8988T (cell line): Measurements from ENCODE around the gene SNAI1.
"Not testable (repeated sequence)": the region's sequence is repeated elsewhere in the genome, so short reads cannot be mapped to it uniquely, and the experiment has no call there.

Source experiments
- DNase-seq: peaks from one replicate; pipeline ENCODE4 v3.0.0; 2011

Gene SNAI1

DNA sequence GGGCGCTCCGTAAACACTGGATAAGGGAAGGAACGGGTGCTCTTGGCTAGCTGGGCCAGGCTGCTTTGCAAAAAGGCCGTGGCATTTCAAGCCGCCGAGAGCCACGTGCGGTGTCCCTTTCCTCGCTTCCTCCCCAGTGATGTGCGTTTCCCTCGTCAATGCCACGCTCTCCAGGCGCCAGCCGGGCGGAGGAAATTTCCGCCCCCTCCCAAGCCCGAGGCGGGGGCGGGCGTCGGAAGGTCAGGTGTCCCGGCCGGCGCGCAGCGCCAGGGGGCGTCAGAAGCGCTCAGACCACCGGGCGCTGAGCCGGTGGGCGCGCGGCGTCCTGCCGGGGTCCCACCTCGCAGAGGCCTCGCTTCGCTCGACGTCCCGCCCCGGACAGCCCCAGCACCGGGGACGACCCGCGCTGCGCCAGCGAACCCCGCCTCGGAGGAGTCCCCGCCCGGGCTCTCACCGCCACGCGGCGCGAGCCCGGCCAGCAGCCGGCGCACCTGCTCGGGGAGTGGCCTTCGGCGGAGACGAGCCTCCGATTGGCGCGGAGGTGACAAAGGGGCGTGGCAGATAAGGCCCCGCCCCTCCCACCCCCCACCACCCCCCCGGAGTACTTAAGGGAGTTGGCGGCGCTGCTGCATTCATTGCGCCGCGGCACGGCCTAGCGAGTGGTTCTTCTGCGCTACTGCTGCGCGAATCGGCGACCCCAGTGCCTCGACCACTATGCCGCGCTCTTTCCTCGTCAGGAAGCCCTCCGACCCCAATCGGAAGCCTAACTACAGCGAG lies at the start of gene SNAI1:
Gene SNAI1 (plus strand): TSS at position 635 of the 777 bp plus-strand sequence. CDS start 80 bp downstream, at position 715.
- DNase-seq, result peak; percentile 99

DNA sequence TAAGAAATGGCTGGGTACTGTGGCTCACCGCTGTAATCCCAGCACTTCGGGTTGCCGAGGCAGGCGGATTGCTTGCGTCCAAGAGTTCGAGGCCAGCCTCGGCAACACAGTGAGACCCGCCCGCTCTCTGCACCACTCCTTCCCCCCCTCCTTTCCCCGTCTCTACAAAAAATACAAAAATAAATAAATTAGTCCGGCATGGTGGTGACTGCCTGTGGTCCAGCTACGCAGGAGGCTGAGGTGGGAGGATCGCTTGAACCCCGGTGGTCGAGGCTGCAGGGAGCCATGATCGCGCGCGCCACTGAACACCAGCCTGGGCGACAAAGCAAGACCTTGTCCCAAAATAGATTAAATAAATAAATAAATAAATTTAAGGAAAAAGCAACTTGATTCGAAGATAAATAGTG lies 47.0 kb upstream of the SNAI1 start:
- DNase-seq, result no peak

DNA sequence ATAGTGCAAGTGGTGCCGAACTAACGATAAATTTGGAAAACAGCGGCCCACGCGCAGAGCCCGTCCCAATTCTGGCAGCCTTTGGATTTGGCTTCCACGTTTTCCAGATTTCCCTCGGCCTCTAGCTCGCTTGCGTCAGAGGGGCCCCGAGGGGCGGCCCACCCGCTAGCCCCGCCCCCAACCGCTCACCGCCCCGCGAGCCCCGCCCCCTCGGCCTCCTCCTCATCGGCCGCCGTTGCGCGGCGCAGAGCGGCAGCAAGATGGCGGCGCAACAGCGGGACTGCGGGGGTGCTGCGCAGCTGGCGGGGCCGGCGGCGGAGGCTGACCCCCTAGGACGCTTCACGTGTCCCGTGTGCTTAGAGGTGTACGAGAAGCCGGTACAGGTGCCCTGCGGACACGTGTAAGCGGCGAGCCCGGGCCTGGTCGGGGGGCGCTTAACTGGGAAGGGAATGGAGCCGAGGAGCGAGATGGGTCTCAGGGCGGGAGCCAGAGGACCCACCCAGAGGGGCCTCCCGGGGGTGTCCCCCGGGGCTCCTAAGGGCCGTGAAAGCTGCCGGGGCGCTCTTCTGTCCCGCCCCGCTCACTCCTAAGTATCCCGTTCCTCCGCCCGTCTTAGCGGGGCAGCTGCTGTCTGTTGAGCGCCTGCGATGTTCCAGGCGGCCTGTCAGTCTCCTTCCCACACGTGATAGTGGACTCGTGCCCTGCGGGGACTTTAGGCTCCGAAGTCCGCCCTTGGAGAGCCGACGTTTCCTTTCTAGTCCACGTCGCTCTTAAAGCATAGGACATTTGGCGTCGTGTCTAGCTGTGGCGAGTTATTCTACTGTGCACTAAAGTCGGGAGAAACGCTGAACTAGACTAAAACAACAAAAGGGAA lies 46.4 kb upstream of the SNAI1 start, which contains the start of gene RNF114:
Gene RNF114 (plus strand): TSS at position 245 of the 874 bp plus-strand sequence. CDS start 16 bp downstream, at position 261.
- DNase-seq, result peak; percentile 84

DNA sequence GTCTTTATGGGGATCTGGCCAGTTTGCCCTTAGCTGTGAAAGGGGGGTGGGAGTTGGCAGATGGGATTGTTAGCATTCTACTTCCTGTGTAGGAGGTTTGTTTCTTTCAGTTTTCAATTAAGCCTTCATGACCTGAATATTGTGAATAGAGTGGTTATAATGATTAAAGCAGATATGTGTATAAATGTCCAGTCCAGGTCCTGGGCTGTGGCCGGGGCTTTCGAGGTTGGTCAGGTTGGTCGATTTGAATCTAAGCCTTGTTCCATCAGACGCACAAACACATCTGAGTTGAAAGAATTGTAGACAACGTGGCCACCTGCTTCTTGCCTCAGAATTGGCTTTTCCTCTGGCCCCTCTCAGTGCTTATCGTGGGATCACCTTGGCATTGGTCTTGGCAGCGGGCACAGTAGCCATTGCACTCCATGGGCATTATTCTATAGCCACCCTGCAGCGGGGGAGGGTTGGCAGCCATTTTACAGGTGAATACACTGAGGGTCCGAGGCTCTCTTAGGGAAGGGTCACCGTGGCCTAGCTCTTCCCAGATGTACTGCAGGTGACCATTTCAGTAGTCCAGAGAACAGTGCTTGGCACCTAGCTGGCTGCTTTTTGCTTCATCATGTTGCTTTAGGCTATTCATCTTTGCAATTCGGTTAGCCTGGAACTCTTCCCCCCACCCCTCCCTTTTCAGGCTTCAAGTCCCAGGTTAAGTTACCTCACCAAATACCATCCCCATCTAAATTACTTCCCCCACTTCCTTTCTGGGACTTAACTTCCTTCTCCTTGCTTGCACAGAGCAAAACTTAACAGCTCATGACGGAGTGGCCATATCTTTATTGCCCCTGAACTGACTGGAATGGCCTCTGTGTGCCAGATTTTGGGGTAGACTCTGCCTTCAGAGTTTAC lies 45.5 kb upstream of the SNAI1 start:
- DNase-seq, result no peak

DNA sequence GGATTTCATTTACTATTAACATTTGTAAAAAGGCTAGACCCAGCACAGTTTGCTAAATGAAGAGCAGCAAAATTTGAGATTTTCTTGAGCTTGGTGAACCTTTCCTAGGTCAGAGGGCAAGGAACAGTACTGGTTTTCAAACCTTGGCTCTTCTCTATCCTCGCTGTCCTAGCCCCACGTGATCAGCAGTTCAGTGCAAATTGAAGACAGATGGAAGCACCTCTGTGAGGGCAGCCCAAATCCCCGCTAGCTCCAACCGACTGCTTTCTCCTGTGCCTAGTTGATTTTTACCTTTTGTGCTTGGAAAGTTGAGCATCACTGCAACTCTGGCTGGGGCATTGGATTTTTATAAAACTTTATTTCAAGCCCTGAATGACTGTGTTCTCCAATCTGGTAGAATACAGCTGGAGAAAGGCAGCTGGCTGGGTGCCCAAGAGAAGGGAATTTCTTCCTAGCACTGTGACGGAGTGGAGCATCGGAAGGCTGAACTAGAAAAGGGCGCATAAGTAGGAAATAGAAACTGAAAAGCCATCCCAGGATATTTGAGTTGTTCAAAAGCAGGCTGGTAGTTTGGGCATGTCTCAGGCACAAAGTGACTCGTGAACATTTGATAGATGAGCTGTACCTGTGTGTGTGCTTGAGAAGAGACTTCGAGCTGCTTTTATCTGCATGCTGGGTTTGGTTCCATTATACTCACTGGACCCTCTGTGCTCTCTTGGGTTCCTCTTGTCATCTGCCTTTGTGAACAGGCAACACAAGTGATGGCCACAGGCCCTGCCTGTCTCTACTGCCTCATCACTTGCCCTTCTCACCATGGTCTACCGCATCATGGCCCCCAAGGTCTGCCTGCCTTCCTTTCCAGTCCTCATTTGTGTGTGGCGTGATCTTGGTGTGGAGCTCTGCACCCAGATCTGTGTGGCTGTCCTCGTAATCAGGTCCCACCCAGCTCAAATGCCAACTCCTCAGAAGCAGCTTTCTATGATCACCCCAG lies 44.3 kb upstream of the SNAI1 start:
- DNase-seq, result no peak

DNA sequence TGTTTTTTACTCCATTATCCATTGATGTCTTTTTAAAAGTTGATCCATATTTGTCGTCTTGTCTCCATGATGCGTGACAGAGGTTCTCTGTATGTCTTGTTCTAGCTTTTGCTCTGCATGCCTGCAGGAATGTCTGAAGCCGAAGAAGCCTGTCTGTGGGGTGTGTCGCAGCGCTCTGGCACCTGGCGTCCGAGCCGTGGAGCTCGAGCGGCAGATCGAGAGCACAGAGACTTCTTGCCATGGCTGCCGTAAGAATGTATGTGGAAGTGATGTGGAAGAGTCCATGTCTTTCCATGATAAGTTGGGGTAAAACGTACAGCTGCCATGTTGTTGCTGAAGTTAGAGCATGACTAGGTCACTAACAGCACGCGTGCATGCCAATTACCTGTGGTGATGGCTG lies 41.3 kb upstream of the SNAI1 start:
- DNase-seq, result no peak

DNA sequence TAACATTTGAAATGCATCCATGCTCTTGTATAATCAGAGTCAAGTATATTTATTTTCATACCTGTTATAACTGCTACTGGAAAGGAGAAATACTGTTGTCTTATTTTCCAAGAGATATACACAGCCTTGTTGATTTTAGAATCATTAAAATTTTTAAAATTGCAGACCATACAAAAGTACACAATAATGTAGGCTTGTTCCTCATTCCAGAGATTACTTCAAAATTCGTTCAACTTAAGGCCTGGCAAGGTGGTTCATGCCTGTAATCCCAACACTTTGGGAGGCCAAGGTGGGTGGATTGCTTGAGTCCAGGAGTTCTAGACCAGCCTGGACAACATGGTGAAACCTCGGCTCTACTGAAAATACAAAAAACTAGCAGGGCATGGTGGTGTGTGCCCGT lies 40.5 kb upstream of the SNAI1 start:
- no peak for DNase-seq

DNA sequence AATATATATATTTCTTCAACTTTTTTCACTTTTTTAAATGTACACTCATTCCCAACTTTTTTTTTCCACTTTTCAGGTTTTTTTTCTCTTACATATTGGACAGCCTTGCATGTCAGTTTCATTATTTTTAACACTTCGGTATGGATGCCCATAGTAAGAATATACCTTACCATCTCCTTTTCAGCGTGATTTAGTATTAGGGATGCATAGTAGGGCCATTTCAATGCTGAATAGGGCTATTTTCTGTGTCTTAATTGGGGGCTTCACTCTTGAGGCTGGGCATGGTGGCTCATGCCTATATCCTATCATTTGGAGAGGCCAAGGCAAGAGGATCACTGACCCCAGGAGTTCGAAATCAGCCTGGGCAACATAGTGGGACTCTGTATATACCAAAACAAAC lies 39.8 kb upstream of the SNAI1 start:
- DNase-seq, result no peak

DNA sequence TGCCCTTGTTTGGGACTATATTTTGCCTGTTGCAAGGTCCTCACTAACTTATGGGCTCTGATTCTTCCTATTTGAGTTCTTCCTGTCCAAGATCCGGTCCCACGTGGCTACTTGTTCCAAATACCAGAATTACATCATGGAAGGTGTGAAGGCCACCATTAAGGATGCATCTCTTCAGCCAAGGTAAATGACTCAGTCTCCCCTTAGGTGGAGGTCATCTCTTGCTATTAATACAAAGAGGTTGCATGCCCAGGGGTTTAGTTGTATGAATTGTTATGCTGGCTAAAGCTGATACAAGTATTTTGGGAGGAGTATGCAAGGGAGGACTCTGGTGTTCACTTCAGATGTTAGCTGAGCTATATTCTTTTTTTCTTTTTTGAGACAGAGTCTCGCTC lies 37.5 kb upstream of the SNAI1 start:
- DNase-seq, result no peak

DNA sequence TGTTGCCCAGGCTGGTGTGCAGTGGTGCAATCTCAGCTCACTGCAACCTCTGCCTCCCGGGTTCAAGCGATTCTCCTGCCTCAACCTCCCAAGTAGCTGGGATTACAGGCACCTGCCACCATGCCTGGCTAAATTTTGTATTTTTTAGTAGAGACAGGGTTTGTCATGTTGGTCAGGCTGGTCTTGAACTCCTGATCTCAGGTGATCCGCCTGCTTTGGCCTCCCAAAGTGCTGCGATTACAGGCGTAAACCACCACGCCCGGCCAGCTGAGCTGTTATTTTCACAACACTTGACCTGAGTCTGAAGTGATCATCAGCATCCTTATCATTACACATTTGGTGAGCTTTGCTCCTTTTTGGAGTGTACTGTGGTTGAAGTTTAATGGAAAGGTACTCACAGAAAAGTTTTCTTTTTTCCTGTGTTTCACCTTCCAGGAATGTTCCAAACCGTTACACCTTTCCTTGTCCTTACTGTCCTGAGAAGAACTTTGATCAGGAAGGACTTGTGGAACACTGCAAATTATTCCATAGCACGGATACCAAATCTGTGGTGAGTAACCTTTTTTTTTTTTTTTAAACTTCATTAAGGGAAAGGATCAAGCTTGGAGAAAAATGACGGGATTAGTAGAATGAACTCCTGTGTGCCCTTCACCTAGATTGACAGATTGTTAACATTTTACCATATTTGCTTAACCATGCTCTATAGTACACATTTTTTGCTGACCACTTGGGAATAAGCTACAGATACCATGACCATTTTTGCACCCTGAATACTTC lies 36.9 kb upstream of the SNAI1 start:
- DNase-seq, result no peak

DNA sequence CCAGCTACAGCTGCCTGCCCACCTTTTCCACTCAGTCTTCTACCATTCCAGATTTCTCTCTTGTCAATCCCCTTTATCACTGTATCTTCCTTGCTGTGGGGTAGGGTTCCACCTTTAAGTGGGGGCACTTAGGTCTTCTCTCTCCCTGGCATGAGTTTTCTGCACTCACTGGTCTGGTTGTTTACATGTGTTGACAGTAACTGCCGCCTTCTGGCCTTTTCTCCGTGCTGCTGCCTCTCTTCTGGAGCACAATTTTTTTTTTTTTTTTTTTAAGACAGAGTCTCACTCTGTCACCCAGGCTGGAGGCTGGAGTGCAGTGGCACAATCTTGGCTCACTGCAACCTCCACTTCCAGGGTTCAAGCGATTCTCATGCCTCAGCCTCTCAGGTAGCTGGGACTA lies 34.6 kb upstream of the SNAI1 start:
- no peak for DNase-seq

DNA sequence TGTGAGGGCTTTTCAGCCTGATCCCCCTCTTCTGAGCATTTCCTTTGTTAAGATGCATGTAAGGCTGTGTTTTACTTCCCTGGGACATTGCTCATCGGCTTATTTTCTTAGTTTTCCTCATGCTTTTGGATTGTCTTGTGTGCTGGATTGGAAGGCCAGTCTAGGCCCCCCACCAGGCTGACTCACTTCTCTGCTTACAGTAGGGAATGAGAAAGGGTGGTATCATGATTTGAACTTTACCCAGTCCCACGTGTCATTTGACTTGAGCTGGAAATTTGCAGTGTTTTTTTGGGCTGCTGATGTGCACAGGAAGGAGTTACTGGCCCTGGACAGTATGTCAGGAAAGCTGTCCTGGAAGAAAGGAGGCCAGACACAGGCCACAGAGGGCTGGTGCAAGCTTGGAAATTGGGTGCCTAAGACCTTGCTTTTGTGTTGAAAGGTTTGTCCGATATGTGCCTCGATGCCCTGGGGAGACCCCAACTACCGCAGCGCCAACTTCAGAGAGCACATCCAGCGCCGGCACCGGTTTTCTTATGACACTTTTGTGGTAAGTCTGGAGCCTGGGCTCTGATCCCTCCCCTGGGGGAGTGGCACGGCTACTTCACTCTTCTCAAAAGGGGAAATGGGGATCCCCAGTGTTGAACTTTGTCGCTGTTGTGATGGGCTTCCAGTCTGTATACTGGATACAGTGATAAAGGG lies 33.8 kb upstream of the SNAI1 start:
- no peak for DNase-seq

DNA sequence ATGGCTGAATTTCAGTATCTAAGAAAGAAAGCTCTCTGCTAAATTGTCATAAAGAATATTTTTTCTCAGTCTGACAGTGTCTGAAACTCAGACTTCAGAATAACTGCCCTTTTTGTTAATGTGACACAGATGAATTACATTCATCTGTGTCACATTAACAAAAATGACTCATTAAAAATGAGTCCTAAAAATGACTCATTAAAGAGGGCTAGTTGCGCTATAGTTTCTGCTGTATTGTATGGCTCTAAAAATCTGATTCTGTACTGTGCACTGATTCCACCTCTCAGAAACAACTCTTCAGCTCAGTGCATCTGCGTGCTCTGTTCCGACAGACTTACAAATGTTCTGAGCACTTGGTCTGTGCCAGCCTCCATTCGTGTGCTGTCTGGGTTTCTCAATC lies 31.6 kb upstream of the SNAI1 start:
- DNase-seq, result no peak

DNA sequence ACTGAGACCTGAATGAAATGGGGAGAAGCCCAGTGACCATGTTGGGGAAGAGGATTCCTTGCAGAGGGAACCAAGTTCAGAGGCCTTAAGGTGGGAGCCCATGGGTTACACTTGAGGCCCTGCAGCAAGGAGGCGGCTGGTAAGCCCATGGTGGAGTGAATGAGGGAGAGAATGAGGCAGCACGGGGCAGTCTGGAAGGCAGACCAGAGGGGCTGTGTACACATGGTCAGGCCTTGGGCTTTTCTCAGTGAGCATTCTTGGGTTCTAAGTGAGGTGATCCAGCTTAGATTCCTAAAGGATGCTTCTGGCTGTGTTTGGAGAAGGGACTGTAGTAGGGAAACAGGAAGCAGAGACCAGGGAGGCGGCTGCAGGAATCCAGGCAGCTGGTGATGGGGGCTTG lies 27.6 kb upstream of the SNAI1 start:
- DNase-seq, result no peak

DNA sequence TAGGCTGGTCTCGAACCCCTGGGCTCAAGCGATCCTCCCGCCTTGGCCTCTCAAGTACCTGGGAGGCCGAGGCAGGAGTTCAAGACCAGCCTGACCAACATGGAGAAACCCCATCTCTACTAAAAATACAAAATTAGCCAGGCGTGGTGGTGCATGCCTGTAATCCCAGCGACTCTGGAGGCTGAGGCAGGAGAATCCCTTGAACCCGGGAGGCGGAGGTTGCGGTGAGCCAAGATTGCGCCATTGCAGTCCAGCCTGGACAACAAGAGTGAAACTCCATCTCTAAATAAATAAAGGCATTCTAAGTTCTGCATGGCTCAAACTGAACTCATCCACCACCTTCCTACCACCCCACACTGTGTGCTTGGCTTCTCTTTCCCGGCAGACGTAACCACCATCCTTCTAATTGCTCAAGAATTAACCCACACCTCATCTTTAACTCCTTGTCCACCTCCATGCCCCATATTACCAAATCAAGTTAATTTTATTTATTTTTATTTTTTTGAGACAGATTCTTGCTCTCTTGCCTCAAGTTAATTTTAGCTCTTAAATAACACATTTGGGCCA lies 26.9 kb upstream of the SNAI1 start:
- not testable (repeated sequence) for DNase-seq

DNA sequence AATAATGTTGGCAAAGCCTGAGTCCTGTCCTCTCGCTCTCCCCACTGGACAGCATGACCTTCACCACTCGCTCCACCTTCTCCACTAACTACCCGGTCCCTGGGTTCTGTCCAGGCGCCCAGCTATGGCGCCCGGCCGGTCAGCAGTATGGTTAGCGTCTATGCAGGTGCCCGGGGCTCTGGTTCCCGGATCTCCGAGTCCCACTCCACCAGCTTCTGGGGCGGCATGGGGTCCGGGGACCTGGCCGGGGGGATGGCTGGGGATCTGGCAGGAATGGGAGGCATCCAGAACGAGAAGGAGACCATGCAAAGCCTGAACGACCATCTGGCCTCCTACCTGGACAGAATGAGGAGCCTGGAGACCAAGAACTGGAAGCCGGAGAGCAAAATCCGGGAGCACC lies 26.1 kb upstream of the SNAI1 start:
- DNase-seq, result no peak

DNA sequence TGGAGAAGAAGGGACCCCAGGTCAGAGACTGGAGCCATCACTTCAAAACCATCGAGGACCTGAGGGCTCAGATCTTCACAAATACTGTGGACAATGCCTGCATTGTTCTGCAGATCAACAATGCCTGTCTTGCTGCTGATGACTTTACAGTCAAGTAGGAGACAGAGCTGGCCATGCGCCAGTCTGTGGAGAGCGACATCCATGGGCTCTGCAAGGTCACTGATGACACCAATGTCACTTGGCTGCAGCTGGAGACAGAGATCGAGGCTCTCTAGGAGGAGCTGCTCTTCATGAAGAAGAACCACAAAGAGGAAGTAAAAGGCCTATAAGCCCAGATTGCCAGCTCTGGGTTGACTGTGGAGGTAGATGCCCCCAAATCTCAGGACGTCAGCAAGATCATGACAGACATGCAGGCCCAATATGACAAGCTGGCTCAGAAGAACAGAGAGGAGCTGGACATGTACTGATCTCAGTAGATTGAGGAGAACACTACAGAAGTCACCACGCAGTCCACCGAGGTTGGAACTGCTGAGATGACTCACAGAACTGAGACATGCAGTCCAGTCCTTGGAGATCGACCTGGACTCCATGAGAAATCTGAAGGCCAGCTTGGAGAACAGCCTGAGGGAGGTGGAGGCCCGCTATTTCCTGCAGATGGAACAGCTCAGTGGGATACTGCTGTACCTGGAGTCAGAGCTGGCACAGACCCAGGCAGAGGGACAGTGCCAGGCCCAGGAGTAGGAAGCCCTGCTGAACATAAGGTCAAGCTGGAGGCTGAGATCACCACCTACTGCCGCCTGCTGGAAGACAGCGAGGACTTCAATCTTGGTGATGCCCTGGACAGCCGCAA lies 25.5 kb upstream of the SNAI1 start:
- not testable (repeated sequence) for DNase-seq

DNA sequence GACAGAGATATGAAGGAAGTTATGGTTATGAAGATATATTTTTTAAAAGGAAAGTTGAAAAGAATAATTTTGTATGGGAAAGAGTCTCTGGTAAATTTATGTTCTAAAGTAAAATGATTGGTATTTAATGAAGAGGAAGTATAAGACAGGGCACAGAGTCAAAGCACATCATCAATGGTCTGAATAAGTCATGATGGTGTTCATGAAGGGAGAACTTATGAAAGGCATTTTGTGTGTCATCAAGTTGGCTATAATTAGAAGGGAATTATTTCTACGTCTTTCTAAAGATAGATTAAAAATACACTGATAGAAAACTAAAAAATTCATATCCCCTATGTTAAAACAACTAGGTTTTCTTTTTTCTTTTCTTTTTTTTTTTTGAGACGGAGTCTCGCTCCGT lies 21.4 kb upstream of the SNAI1 start:
- DNase-seq, result no peak
